ENCODE measurements around the gene DNM3.

DNM3 gene

GRCh38 chr1:172380441-172381244 lies 539.3 kb downstream of the DNM3 start:
- DNase-seq = no peak

DNA sequence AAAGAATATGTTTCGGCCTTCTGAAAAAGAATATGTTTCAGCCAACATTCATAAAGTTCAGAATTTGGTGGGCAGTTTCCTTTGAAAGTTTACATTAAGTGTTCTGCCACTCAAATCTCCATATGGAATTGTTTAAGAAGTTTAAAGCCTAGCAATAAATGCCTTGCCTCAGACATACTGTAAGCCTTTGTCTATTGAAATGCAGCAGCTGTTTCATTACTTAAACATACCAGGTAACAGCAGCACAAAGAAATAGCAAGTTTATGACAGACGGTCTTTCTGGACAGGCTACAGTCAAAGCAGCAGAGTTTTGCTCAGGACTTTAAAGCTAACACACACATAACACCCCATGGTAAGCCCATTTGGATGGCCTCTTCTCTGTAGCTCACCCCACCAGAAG lies 540.6 kb downstream of the DNM3 start:
- no peak for DNase-seq

DNA sequence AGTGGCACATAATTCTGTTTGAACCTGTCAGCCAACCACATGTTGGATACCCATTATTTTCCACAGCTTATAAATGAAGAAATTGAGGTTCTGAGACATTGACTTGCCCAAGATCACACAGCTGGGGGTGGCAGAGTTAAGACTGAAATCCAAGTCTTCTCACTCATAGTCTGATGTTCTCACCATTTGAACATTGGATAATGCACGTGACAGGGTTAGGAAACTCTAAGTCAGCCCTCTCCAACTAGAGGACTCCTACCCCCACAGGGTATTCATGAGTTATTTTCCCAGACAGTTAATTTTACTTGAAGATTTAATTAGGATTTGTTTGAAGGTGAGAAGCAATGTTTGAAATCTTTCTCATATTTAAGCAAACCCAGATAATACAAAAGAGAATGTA lies 541.1 kb downstream of the DNM3 start:
- DNase-seq = no peak

- DNase-seq = no peak
Observed at GRCh38 chr1:172382990-172383389, 541.7 kb downstream of the DNM3 start.

GRCh38 chr1:172383536-172383935 lies 542.2 kb downstream of the DNM3 start:
- DNase-seq = no peak

DNA sequence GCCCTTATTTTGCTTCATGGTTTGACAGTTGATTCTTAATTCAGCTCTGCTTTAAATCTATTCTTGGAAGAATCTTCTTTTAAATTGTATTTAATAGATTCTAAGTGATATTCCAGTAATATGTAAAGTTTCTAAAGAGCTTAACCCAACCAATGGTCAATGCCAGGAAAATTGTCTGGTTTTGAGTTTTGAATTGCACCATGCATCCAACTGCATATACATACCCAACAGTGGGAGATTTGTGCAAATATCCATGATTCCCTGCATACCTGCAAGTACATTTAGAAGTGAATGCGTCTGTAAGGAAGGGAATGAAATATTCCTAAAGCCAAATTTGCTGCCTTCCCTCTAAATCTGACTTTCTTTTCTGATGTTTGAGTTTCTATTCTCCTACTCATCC lies 543.4 kb downstream of the DNM3 start:
- no peak for DNase-seq

- no peak for DNase-seq
Observed at GRCh38 chr1:172386046-172386445, 544.7 kb downstream of the DNM3 start.

- DNase-seq = no peak
Observed at GRCh38 chr1:172388490-172388889, 547.2 kb downstream of the DNM3 start.

DNA sequence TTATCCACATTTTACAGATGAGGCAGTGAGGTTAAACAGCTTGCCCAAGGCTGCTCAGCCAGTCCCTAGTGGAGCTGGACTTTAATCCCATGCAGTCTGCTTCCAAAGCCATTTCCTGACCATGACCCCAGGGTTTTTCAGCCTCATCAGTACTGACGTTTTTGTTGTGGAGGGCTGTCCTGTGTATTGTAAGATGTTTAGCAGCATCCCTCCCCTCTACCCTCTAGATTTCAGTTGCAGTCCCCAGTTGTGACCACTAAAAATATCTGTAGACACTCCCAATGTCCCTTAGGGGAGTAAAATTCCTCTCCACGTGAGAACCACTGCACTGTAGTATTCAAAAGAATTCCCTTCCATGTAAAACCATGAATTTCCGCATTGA lies 549.0 kb downstream of the DNM3 start:
- no peak for DNase-seq

DNA sequence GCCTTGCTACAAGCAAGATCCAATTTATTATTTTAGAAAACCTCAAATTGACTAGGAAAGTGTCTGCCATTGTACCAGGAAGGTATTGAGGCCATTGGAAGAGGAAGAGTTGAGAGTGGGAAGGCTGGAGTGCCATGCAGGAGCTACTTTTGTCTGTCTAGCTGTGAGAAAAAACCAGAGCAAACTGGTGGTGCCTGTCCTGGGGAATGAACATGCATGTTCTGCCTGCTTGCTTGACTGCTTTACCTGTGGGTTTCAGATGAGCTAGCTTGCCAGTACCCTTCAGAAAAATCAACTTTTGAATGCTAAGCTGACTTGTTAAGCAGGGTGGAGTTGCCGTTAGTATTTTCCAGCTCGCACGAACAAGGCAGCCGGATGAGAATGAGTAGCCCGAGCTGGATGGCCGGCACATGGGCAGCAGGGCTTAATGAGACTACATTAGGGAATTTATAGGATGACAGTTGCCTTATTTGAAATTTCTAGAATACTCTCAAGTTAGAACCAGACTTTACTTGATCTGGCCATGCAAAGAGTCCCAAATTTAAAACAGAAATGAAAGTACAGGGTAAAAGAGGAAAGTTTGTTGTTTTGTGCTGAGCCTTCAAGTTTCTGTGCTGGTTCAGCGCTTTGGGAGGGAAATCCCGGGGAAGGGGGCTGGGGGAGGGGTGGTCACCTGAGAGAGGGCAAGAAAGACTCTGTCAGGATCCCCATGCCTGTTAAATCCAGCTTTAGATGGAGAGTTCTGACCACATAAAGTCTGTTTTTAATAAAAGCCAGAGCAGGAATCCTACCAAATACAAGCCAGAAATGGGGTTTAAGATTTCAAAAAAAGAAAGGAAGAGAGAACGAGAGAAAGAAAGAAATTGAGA lies 549.6 kb downstream of the DNM3 start:
- DNase-seq = no peak

GRCh38 chr1:172391976-172392375 lies 550.7 kb downstream of the DNM3 start:
- no peak for DNase-seq

- no peak for DNase-seq
Observed at GRCh38 chr1:172393354-172393753, 552.1 kb downstream of the DNM3 start.

DNA sequence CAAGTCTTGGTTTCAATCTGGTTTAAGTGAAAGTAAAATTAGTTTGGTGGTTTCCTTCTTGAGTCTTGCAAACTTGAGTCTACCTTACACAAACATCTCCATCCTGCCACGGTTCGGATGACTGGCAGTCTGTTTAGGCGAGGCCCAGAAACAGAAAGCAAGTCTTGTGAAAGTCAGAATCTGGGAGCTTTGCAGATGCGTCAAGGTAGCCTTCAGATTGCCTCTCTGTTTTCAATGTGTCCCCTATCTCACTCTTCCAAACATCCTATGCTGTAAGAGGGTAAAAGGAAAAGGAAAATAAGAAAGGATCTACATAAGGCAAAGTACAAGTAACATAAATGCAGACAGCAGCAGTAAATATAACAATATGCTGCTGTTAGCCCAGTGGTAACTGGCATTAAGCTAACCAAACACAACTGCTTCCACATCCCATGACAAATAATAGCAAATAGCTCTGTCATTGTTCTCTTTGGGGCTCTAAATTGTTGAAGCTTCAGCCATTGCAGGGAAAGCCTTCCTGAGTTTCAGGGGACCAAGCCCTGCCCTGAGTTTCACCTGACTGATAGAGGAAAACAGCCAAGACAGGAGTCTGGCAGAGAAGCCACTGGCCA lies 552.9 kb downstream of the DNM3 start:
- DNase-seq = no peak

- DNase-seq = no peak
Observed at GRCh38 chr1:172394811-172395210, 553.5 kb downstream of the DNM3 start.

DNA sequence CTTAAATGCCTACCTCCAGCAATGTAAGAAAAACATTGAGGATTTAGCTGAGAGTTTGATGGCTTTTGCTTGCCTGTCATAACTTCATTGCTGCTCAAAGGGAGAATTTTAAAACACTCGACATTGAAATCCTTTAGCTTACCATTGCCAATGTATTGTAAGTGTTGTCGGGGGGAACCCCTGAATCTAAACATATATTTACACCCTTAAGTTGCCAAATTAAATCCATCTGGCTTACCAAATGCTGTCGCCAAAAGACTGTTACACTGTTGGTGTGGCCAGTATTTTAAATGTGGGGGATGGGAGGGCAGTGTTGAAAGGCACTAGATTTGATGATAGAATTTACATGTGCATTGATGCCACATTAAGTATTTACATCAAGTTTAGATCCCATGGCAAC lies 554.3 kb downstream of the DNM3 start:
- no peak for DNase-seq

DNA sequence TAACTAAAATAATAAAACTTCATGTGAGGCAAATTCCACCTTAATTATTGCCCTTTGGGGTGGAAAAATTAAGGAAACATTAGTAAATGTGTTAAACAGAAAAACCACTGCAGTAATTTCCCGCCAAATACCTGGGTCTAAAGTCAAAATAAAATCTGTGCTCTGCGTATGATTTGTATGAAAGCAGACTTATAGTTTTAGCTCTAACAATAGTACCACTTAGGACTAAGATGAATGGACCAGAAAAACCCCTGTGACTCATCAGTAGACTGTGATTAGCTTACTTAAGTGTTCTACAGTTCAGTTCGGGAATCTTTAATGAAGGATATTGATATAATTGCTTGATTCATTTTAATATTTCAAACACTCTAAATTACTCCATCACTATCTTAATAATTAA lies 555.9 kb downstream of the DNM3 start:
- DNase-seq = no peak

GRCh38 chr1:172397633-172398032 lies 556.3 kb downstream of the DNM3 start:
- no peak for DNase-seq

DNA sequence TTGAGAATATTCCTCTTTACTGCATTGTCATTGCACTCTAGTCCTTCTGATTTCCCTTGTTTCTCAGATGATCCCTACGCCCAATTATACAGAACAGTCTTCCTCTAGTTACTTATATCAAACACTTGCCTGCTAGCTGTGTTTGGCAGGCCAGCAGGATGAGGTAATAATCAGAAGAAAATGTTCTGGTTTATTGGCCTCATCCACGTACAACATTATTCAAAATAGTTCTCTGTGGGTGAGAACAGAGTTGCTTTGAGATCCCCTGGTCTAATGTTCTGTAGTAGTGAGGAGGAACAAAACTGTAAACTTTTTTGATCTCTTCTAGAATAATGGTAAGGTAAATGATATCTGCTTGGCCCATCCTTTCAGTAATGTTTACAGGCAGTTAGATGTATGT lies 556.9 kb downstream of the DNM3 start:
- DNase-seq = no peak

GRCh38 chr1:172398970-172399755 lies 557.9 kb downstream of the DNM3 start:
- DNase-seq = peak; percentile 30

DNA sequence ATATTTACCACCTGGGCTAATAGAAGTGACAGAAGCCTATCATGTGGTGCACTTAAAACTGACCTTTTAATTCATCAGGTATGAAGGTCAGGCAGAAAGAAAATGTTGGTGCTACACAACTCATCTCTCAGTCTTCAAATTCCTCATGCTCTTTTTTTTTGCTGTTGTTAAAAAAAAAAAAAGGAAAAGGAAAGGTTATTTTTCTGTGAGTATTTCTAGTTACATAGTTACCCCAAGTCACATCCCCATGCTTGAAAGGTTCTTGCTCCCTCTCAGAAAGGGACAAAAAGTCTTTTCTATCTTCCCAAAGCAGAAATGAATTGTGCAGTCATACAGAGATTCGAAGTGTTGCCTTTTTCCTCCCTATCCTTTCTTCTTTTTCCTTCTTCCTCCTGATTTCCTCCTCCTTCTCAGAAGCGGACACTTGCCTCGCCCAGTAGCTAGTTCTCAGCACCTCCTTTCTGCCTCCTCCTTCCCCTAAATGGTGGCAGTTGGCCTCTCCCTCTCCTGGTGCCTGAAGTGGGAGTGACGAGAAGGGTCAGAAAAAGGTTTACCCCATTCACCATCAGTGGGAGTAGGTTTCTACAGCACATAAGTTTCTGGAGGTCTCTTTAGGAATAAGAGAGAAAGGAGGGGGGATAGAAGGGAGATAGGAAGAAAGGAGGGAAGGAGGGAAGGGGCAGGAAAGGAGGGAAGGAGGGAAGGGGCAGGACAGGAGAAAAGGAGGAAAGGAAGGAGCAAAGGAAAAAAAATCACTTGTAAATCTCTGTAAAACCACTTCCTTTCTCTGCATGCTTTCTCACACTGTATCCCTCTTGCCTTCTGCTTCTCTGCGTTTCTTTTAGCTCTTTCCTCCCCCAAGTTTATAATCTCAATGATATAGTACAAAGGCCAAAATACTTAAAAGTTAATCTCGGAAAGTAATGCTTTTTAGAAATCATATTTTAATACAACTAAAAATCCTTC lies 558.7 kb downstream of the DNM3 start:
- no peak for DNase-seq

DNA sequence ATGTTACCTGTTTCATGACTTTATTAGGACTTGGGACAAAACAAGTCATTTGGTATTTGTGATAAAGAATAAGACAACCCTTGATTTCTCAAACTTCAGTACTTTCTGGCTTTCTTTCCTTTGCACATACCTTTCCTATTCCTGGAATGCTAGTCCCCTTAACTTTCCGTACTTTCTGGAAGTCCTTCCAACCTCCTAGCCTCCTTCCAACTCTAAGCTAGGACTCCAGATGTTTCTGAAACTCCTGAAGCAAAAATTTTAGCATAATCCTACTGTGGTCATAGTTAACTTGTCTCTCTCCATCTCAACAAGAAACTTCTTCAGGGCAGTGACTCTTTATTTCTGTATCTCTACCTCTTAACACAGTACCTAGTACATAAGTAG lies 559.4 kb downstream of the DNM3 start:
- DNase-seq = no peak

DNA sequence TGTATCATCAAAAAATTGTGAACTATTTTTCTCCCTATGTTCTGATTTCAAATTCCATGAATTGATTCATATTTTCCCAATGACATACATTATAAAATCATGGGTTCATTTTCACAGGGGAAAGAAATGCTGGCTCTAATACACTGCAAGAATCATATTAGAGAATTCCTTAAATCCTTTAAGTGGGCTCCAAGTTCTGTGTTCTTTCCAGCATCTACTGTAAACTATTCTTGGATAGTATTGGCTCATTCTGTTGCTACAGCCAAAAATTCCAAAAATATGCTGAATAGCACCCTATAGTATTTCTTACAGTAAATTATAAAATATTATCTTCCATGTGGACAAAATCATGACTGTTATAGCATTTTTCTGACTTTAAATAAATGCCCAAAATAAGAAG lies 560.2 kb downstream of the DNM3 start:
- DNase-seq = no peak

Data from hematopoietic multipotent progenitor cell treated with erythropoietin and hydrocortisone succinate and interleukin-3 and kit ligand, for 8 days (in vitro differentiated cells).